Hepatocyte (in vitro differentiated cells): ENCODE measurements around the gene TRUB1. TPM values are rescaled to one million over a fixed set of nuclear protein-coding genes. Genes with fewer than 3 reads are reported as not detected.

Experiments used
- DNase-seq: peaks from one replicate; pipeline ENCODE4 v3.0.0-alpha.2; 2016; ENCODE audit warnings: low spot score
- H2AFZ ChIP-seq: fragments of 200-600 bp; sonication (generic); 2 replicates; pipeline ENCODE4 v1.6.0; 2016; ENCODE audit warnings: antibody characterized with exemption, mild to moderate bottlenecking
- H3K27ac ChIP-seq: fragments of 200-600 bp; sonication (generic); 2 replicates; pipeline ENCODE4 v1.5.1; 2016; ENCODE audit warnings: mild to moderate bottlenecking
- H3K27me3 ChIP-seq: fragments of 200-600 bp; sonication (generic); 2 replicates; pipeline ENCODE4 v1.6.1; 2016
- H3K36me3 ChIP-seq: fragments of 200-600 bp; sonication (generic); replicated peaks from 2 replicates; pipeline ENCODE4 v1.5.1; 2016; ENCODE audit warnings: low read depth; ENCODE audit not compliant: insufficient read depth
- H3K4me1 ChIP-seq: fragments of 200-600 bp; sonication (generic); 2 replicates; pipeline ENCODE4 v1.5.1; 2016; ENCODE audit warnings: mild to moderate bottlenecking, moderate library complexity; ENCODE audit not compliant: insufficient read depth
- H3K4me2 ChIP-seq: fragments of 200-600 bp; sonication (generic); 2 replicates; pipeline ENCODE4 v1.6.0; 2016
- H3K4me3 ChIP-seq: fragments of 200-600 bp; sonication (generic); 2 replicates; pipeline ENCODE4 v1.5.1; 2016; ENCODE audit warnings: mild to moderate bottlenecking
- H3K79me2 ChIP-seq: fragments of 200-600 bp; sonication (generic); 2 replicates; pipeline ENCODE4 v1.6.0; 2017; ENCODE audit warnings: mild to moderate bottlenecking
- H3K9me2 ChIP-seq: fragments of 200-600 bp; sonication (generic); replicated peaks from 2 replicates; pipeline ENCODE4 v1.6.0; 2017; ENCODE audit warnings: mild to moderate bottlenecking; ENCODE audit not compliant: insufficient read depth
- H3K9me3 ChIP-seq: fragments of 200-600 bp; sonication (generic); 2 replicates; pipeline ENCODE4 v1.5.1; 2016; ENCODE audit warnings: low read depth, mild to moderate bottlenecking
- H4K20me1 ChIP-seq: fragments of 200-600 bp; sonication (generic); 2 replicates; pipeline ENCODE4 v1.6.0; 2016; ENCODE audit warnings: mild to moderate bottlenecking; ENCODE audit not compliant: insufficient read depth, poor library complexity, severe bottlenecking
- EZH2 ChIP-seq: fragments of 200-600 bp; sonication (generic); IDR thresholded peaks from 2 replicates; pipeline ENCODE4 v1.6.1; 2016; ENCODE audit warnings: antibody characterized with exemption, mild to moderate bottlenecking, borderline replicate concordance
- EZH2phosphoT487 ChIP-seq: fragments of 200-600 bp; sonication (generic); IDR thresholded peaks from one replicate; pipeline ENCODE4 v1.6.1; 2018; ENCODE audit warnings: antibody characterized with exemption, mild to moderate bottlenecking, low read depth, moderate library complexity; ENCODE audit not compliant: unreplicated experiment, severe bottlenecking
- WGBS: methylation state at CpG from one replicate; pipeline ENCODE4 v1.1.6; 2016; ENCODE audit warnings: low lambda C conversion rate; ENCODE audit errors: missing lambda C conversion rate; 5-methylcytosine and 5-hydroxymethylcytosine counted together
- polyA plus RNA-seq: library from polyadenylated mRNA; unstranded; fragments of >200 nt; fragmentation: Nextera tagmentation; extraction: Ambion mirVana; gene quantifications from 2 replicates; pipeline ENCODE4 v1.2.1, GENCODE V29; 2016
- total RNA-seq: library from RNA; depleted of rRNA; stranded (reverse); fragments of >200 nt; gene quantifications from 2 replicates; pipeline ENCODE4 v1.2.3, GENCODE V29; 2014
- TF ChIP-seq, protein P1 (sequence below): fragments of 200-600 bp; sonication (generic); IDR thresholded peaks from 2 replicates; pipeline ENCODE4 v1.5.1; 2016; ENCODE audit warnings: antibody characterized with exemption, mild to moderate bottlenecking; ENCODE audit not compliant: poor library complexity

TRUB1 gene
- total and polyA plus RNA-seq, 2 experiments from 2014 or later, result 12.0 to 29.0 TPM

DNA sequence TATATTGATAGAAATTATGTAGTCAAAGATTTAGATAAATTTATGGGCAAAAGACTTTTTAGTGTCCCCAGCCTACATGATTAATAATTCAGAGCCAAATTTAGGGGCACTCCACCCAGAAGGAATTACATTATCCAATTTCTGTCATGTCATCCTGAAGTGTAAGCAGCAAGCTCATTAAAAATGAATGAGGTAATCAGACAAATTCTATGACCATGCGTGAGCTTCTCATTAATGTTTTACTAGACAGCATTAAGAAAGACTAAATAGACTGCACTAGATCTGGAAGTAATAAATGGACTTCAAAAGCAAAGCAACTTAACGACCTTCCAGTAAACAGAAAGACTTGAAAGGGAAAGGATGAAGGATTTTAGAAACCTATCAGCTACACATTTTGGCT, 22.7 kb upstream of the TRUB1 start:
- no peaks in the 10 kb centered on the region for H4K20me1 ChIP-seq
- no peaks in the 10 kb centered on the region for H3K9me2 ChIP-seq
- no peak overlapping the region for H3K27ac ChIP-seq
- DNase-seq, result no peak
- TF ChIP-seq EZH2, result no peak
- TF ChIP-seq, protein P1, sequence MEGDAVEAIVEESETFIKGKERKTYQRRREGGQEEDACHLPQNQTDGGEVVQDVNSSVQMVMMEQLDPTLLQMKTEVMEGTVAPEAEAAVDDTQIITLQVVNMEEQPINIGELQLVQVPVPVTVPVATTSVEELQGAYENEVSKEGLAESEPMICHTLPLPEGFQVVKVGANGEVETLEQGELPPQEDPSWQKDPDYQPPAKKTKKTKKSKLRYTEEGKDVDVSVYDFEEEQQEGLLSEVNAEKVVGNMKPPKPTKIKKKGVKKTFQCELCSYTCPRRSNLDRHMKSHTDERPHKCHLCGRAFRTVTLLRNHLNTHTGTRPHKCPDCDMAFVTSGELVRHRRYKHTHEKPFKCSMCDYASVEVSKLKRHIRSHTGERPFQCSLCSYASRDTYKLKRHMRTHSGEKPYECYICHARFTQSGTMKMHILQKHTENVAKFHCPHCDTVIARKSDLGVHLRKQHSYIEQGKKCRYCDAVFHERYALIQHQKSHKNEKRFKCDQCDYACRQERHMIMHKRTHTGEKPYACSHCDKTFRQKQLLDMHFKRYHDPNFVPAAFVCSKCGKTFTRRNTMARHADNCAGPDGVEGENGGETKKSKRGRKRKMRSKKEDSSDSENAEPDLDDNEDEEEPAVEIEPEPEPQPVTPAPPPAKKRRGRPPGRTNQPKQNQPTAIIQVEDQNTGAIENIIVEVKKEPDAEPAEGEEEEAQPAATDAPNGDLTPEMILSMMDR, result no peak
- TF ChIP-seq EZH2phosphoT487, result no peak
- no peaks in the 10 kb centered on the region for H3K36me3 ChIP-seq
- no peaks in the 10 kb centered on the region for H3K79me2 ChIP-seq
- no peak overlapping the region for H3K4me3 ChIP-seq
- no peaks in the 10 kb centered on the region for H3K9me3 ChIP-seq
- 22% methylated on average over 2 of the region's 2 CpGs for WGBS
- no peak overlapping the region for H2AFZ ChIP-seq
- H3K4me1 ChIP-seq, result peaks cover 3% of the 10 kb centered on the region
- H3K4me2 ChIP-seq, result no peak overlapping the region
- no peaks in the 10 kb centered on the region for H3K27me3 ChIP-seq

- no peaks in the 10 kb centered on the region for H4K20me1 ChIP-seq
- TF ChIP-seq, protein P1, result no peak
- TF ChIP-seq EZH2phosphoT487 (no peak), EZH2 (no peak)
- H3K9me3 ChIP-seq, result no peaks in the 10 kb centered on the region
- H3K4me2 ChIP-seq, result no peak overlapping the region
- H3K4me3 ChIP-seq, result no peak overlapping the region
- H2AFZ ChIP-seq, result no peak overlapping the region
- DNase-seq, result no peak
- H3K79me2 ChIP-seq, result no peaks in the 10 kb centered on the region
- H3K36me3 ChIP-seq, result no peaks in the 10 kb centered on the region
- H3K27ac ChIP-seq, result no peak overlapping the region
- 91% methylated on average over 10 of the region's 10 CpGs for WGBS
- peaks cover 3% of the 10 kb centered on the region for H3K4me1 ChIP-seq
- no peaks in the 10 kb centered on the region for H3K27me3 ChIP-seq
- H3K9me2 ChIP-seq, result no peaks in the 10 kb centered on the region
Measured at GRCh38 chr10:114916653-114917052, 21.3 kb upstream of the TRUB1 start.

DNA sequence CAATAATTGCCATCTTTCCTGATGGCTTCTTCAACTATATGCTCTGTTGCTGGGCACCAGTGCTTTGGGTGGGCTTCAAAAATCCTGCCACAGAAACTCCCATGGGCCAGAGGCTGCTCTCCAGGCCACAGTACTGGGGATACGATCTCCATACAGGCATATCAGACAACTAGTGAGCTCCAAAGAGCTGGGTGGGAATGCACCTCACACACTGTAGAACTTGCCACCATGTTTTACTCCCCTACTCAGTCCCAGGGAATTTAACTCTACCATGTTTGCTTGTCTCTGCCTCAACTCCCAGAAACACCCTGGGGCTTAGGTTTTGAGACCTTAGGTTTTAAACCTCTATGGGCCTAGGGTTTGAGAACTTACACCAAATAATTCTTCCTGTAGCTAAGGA, 20.5 kb upstream of the TRUB1 start:
- no peak overlapping the region for H3K4me2 ChIP-seq
- H4K20me1 ChIP-seq, result no peaks in the 10 kb centered on the region
- H3K79me2 ChIP-seq, result no peaks in the 10 kb centered on the region
- no peaks in the 10 kb centered on the region for H3K36me3 ChIP-seq
- peaks cover 3% of the 10 kb centered on the region for H3K4me1 ChIP-seq
- no peak for DNase-seq
- H3K27ac ChIP-seq, result no peak overlapping the region
- no peaks in the 10 kb centered on the region for H3K9me2 ChIP-seq
- no peak overlapping the region for H3K4me3 ChIP-seq
- TF ChIP-seq EZH2 (no peak), EZH2phosphoT487 (no peak)
- TF ChIP-seq, protein P1, result no peak
- no peaks in the 10 kb centered on the region for H3K27me3 ChIP-seq
- no peak overlapping the region for H2AFZ ChIP-seq
- WGBS, result 91% methylated on average over 1 of the region's 1 CpG
- no peaks in the 10 kb centered on the region for H3K9me3 ChIP-seq
